Stimulated activated CD4-positive, alpha-beta T cell treated with anti-CD3 and anti-CD28 coated beads, Interleukin-4, amount 100 ng/mL, for 4 hours (primary cell): Measurements from ENCODE around the gene WT1.
"Not testable (repeated sequence)": the region's sequence is repeated elsewhere in the genome, so short reads cannot be mapped to it uniquely, and the experiment has no call there.

ENCODE experiments used
- DNase-seq, 2 experiments: peaks; one replicate each; pipeline ENCODE4 v3.0.0-alpha.2; 2020

Gene WT1

GRCh38 chr11:32385998-32386397 is 49.3 kb downstream of the WT1 start:
- DNase-seq, result no peak

GRCh38 chr11:32382339-32383049 is 52.8 kb downstream of the WT1 start:
- no peak for DNase-seq

GRCh38 chr11:32381179-32381578 is 54.2 kb downstream of the WT1 start:
- no peak for DNase-seq

- no peak for DNase-seq
Observed at GRCh38 chr11:32379719-32380118, 55.6 kb downstream of the WT1 start.

- DNase-seq, result no peak
Observed at GRCh38 chr11:32375826-32376225, 59.5 kb downstream of the WT1 start.

GRCh38 chr11:32374261-32374711 is 61.1 kb downstream of the WT1 start:
- no peak for DNase-seq

- DNase-seq, result not testable (repeated sequence)
Observed at GRCh38 chr11:32369987-32370386, 65.4 kb downstream of the WT1 start.

- DNase-seq, result no peak
Observed at GRCh38 chr11:32366666-32367065, 68.7 kb downstream of the WT1 start.

- no peak for DNase-seq
Observed at GRCh38 chr11:32365192-32365591, 70.1 kb downstream of the WT1 start.

- no peak for DNase-seq
Observed at GRCh38 chr11:32358729-32359128, 76.6 kb downstream of the WT1 start.

- DNase-seq, result no peak
Observed at GRCh38 chr11:32353884-32354283, 81.5 kb downstream of the WT1 start.

GRCh38 chr11:32348502-32348901 is 86.8 kb downstream of the WT1 start:
- no peak for DNase-seq

GRCh38 chr11:32344946-32345345 is 90.4 kb downstream of the WT1 start:
- no peak for DNase-seq

- DNase-seq, result no peak
Observed at GRCh38 chr11:32343325-32344008, 91.9 kb downstream of the WT1 start.

GRCh38 chr11:32341620-32342613 is 93.4 kb downstream of the WT1 start:
- no peak for DNase-seq

GRCh38 chr11:32340181-32340580 is 95.2 kb downstream of the WT1 start:
- no peak for DNase-seq
